ENCODE data around the gene P2RY10.

Gene P2RY10

GRCh38 chrX:78945186-78945912 is at the start of gene P2RY10:
Gene P2RY10 (plus strand): TSS chrX:78945391. CDS start chrX:78960521, 15,130 bp downstream.
- H3K4me3 ChIP-seq (ENCODE audit: low read depth in 1 of 2, low read length in 2 of 2): no peak within 1 kb of the TSS

GRCh38 chrX:78922754-78923153 is 22.4 kb upstream of the P2RY10 start:
- H3K4me1 ChIP-seq (ENCODE audit: insufficient read depth, low read length): no peaks in the 10 kb centered on the region
- no peak overlapping the region for H3K27ac ChIP-seq (ENCODE audit: low read depth, low read length)
- H3K9me3 ChIP-seq (ENCODE audit: low read length): no peaks in the 10 kb centered on the region
- no peaks in the 10 kb centered on the region for H3K36me3 ChIP-seq (ENCODE audit: insufficient read depth, low read length)
- no peaks in the 10 kb centered on the region for H3K27me3 ChIP-seq (ENCODE audit: control insufficient read depth in 1 of 2, insufficient read depth in 2 of 2, low read length in 2 of 2)
- no peak overlapping the region for H3K9ac ChIP-seq (ENCODE audit: low read length)
- no peak overlapping the region for H3K4me3 ChIP-seq (ENCODE audit: low read depth in 1 of 2, low read length in 2 of 2)

More at GRCh38 chrX:78945186-78945912, at the start of gene P2RY10:
- Histone ChIP-seq H3K4me1 (ENCODE audit: insufficient read depth, low read length) (no peaks in the 10 kb centered on the region), H3K36me3 (ENCODE audit: insufficient read depth, low read length) (no peaks in the 10 kb centered on the region), H3K27me3 (ENCODE audit: control insufficient read depth in 1 of 2, insufficient read depth in 2 of 2, low read length in 2 of 2) (no peaks in the 10 kb centered on the region), H3K9ac (ENCODE audit: low read length) (no peak within 1 kb of the TSS), H3K9me3 (ENCODE audit: low read length) (no peaks in the 10 kb centered on the region), H3K27ac (ENCODE audit: low read depth, low read length) (no peak within 1 kb of the TSS)

- Histone ChIP-seq H3K27ac (ENCODE audit: low read depth, low read length) (no peak overlapping the region), H3K9ac (ENCODE audit: low read length) (no peak overlapping the region), H3K9me3 (ENCODE audit: low read length) (no peaks in the 10 kb centered on the region), H3K4me3 (ENCODE audit: low read depth in 1 of 2, low read length in 2 of 2) (no peak overlapping the region), H3K4me1 (ENCODE audit: insufficient read depth, low read length) (no peaks in the 10 kb centered on the region), H3K36me3 (ENCODE audit: insufficient read depth, low read length) (no peaks in the 10 kb centered on the region), H3K27me3 (ENCODE audit: control insufficient read depth in 1 of 2, insufficient read depth in 2 of 2, low read length in 2 of 2) (no peaks in the 10 kb centered on the region)
These were observed 21.8 kb upstream of the P2RY10 start for GRCh38 chrX:78923198-78924015.

GRCh38 chrX:78931814-78932213 is 13.4 kb upstream of the P2RY10 start:
- Histone ChIP-seq H3K9ac (ENCODE audit: low read length) (no peak overlapping the region), H3K4me1 (ENCODE audit: insufficient read depth, low read length) (no peaks in the 10 kb centered on the region), H3K27me3 (ENCODE audit: control insufficient read depth in 1 of 2, insufficient read depth in 2 of 2, low read length in 2 of 2) (no peaks in the 10 kb centered on the region), H3K9me3 (ENCODE audit: low read length) (no peaks in the 10 kb centered on the region), H3K4me3 (ENCODE audit: low read depth in 1 of 2, low read length in 2 of 2) (no peak overlapping the region), H3K36me3 (ENCODE audit: insufficient read depth, low read length) (no peaks in the 10 kb centered on the region), H3K27ac (ENCODE audit: low read depth, low read length) (no peak overlapping the region)

GRCh38 chrX:78934866-78935265 is 10.3 kb upstream of the P2RY10 start:
- H3K9me3 ChIP-seq (ENCODE audit: low read length): no peaks in the 10 kb centered on the region
- H3K27ac ChIP-seq (ENCODE audit: low read depth, low read length): no peak overlapping the region
- H3K9ac ChIP-seq (ENCODE audit: low read length): no peak overlapping the region
- H3K27me3 ChIP-seq (ENCODE audit: control insufficient read depth in 1 of 2, insufficient read depth in 2 of 2, low read length in 2 of 2): no peaks in the 10 kb centered on the region
- no peak overlapping the region for H3K4me3 ChIP-seq (ENCODE audit: low read depth in 1 of 2, low read length in 2 of 2)
- no peaks in the 10 kb centered on the region for H3K4me1 ChIP-seq (ENCODE audit: insufficient read depth, low read length)
- no peaks in the 10 kb centered on the region for H3K36me3 ChIP-seq (ENCODE audit: insufficient read depth, low read length)

- Histone ChIP-seq H3K27me3 (ENCODE audit: control insufficient read depth in 1 of 2, insufficient read depth in 2 of 2, low read length in 2 of 2) (no peaks in the 10 kb centered on the region), H3K4me3 (ENCODE audit: low read depth in 1 of 2, low read length in 2 of 2) (no peak overlapping the region), H3K9ac (ENCODE audit: low read length) (no peak overlapping the region), H3K36me3 (ENCODE audit: insufficient read depth, low read length) (no peaks in the 10 kb centered on the region), H3K27ac (ENCODE audit: low read depth, low read length) (no peak overlapping the region), H3K9me3 (ENCODE audit: low read length) (no peaks in the 10 kb centered on the region), H3K4me1 (ENCODE audit: insufficient read depth, low read length) (no peaks in the 10 kb centered on the region)
These were observed 840 bp upstream of the P2RY10 start for GRCh38 chrX:78944351-78944750.

GRCh38 chrX:78946178-78946931 is 1.2 kb downstream of the P2RY10 start:
- Histone ChIP-seq H3K9me3 (ENCODE audit: low read length) (no peaks in the 10 kb centered on the region), H3K27ac (ENCODE audit: low read depth, low read length) (no peak overlapping the region), H3K27me3 (ENCODE audit: control insufficient read depth in 1 of 2, insufficient read depth in 2 of 2, low read length in 2 of 2) (no peaks in the 10 kb centered on the region), H3K36me3 (ENCODE audit: insufficient read depth, low read length) (no peaks in the 10 kb centered on the region), H3K4me1 (ENCODE audit: insufficient read depth, low read length) (no peaks in the 10 kb centered on the region), H3K9ac (ENCODE audit: low read length) (no peak overlapping the region), H3K4me3 (ENCODE audit: low read depth in 1 of 2, low read length in 2 of 2) (no peak overlapping the region)

GRCh38 chrX:78950009-78950835 is 5.0 kb downstream of the P2RY10 start:
- H3K9me3 ChIP-seq (ENCODE audit: low read length): no peaks in the 10 kb centered on the region
- no peaks in the 10 kb centered on the region for H3K27me3 ChIP-seq (ENCODE audit: control insufficient read depth in 1 of 2, insufficient read depth in 2 of 2, low read length in 2 of 2)
- H3K27ac ChIP-seq (ENCODE audit: low read depth, low read length): no peak overlapping the region
- H3K4me3 ChIP-seq (ENCODE audit: low read depth in 1 of 2, low read length in 2 of 2): no peak overlapping the region
- no peaks in the 10 kb centered on the region for H3K4me1 ChIP-seq (ENCODE audit: insufficient read depth, low read length)
- H3K9ac ChIP-seq (ENCODE audit: low read length): no peak overlapping the region
- no peaks in the 10 kb centered on the region for H3K36me3 ChIP-seq (ENCODE audit: insufficient read depth, low read length)

- H3K9me3 ChIP-seq (ENCODE audit: low read length): no peaks in the 10 kb centered on the region
- no peaks in the 10 kb centered on the region for H3K36me3 ChIP-seq (ENCODE audit: insufficient read depth, low read length)
- H3K9ac ChIP-seq (ENCODE audit: low read length): no peak overlapping the region
- no peak overlapping the region for H3K4me3 ChIP-seq (ENCODE audit: low read depth in 1 of 2, low read length in 2 of 2)
- H3K27ac ChIP-seq (ENCODE audit: low read depth, low read length): no peak overlapping the region
- no peaks in the 10 kb centered on the region for H3K4me1 ChIP-seq (ENCODE audit: insufficient read depth, low read length)
- no peaks in the 10 kb centered on the region for H3K27me3 ChIP-seq (ENCODE audit: control insufficient read depth in 1 of 2, insufficient read depth in 2 of 2, low read length in 2 of 2)
These were observed 12.0 kb downstream of the P2RY10 start for GRCh38 chrX:78957049-78957767.

GRCh38 chrX:78957768-78958130 is 12.6 kb downstream of the P2RY10 start:
- H3K9me3 ChIP-seq (ENCODE audit: low read length): no peaks in the 10 kb centered on the region
- H3K27me3 ChIP-seq (ENCODE audit: control insufficient read depth in 1 of 2, insufficient read depth in 2 of 2, low read length in 2 of 2): no peaks in the 10 kb centered on the region
- no peak overlapping the region for H3K27ac ChIP-seq (ENCODE audit: low read depth, low read length)
- no peak overlapping the region for H3K4me3 ChIP-seq (ENCODE audit: low read depth in 1 of 2, low read length in 2 of 2)
- no peaks in the 10 kb centered on the region for H3K4me1 ChIP-seq (ENCODE audit: insufficient read depth, low read length)
- H3K9ac ChIP-seq (ENCODE audit: low read length): no peak overlapping the region
- no peaks in the 10 kb centered on the region for H3K36me3 ChIP-seq (ENCODE audit: insufficient read depth, low read length)
